K562 (cell line): ENCODE data around the gene KMT2A. TPM values are rescaled to one million over a fixed set of nuclear protein-coding genes. Genes with fewer than 3 reads are reported as not detected.

Experiments used
- BACH1 ChIP-seq: fragments of 200-800 bp; sonication (Bioruptor generic); IDR thresholded peaks from 2 replicates; pipeline ENCODE4 v1.6.1; 2016; ENCODE audit warnings: missing genetic modification characterization, missing compliant biosample characterization
- CTCFL ChIP-seq: IDR thresholded peaks from 2 replicates; pipeline ENCODE4 v1.6.1; 2011; ENCODE audit warnings: borderline replicate concordance, low read depth, mild to moderate bottlenecking, moderate library complexity, low read length; ENCODE audit not compliant: insufficient read depth, poor library complexity, severe bottlenecking
- DEAF1 ChIP-seq: fragments of 450-650 bp; formaldehyde crosslinking; IDR thresholded peaks from 2 replicates; pipeline ENCODE4 v1.4.0; 2020; ENCODE audit warnings: mild to moderate bottlenecking, moderate library complexity
- E2F5 ChIP-seq: sonication (generic); formaldehyde crosslinking; IDR thresholded peaks from 2 replicates; pipeline ENCODE4 v1.8.0; 2022; ENCODE audit warnings: mild to moderate bottlenecking, missing genetic modification reagents
- E2F6 ChIP-seq, 2 experiments: IDR thresholded peaks; 2 replicates each; pipeline ENCODE4 v1.6.1; 2011; ENCODE audit warnings: borderline replicate concordance in 1 of 2, control low read depth in 1 of 2, low read depth in 1 of 2, low read length in 1 of 2, mild to moderate bottlenecking in 1 of 2, mixed read lengths in 1 of 2, moderate library complexity in 1 of 2; ENCODE audit not compliant: insufficient read depth in 1 of 2, insufficient read length in 1 of 2, poor library complexity in 1 of 2, severe bottlenecking in 1 of 2; ENCODE audit errors: extremely low read depth in 1 of 2
- EP300 ChIP-seq: IDR thresholded peaks from 2 replicates; pipeline ENCODE4 v1.6.1; 2012; ENCODE audit warnings: low read length, improper control_type of control experiment
- KLF1 ChIP-seq: fragments of 450-650 bp; IDR thresholded peaks from 2 replicates; pipeline ENCODE4 v1.6.1; 2016; ENCODE audit warnings: missing genetic modification characterization, missing compliant biosample characterization
- MCM3 ChIP-seq: fragments of 450-650 bp; IDR thresholded peaks from 2 replicates; pipeline ENCODE4 v1.6.1; 2016
- MED1 ChIP-seq: sonication (generic); formaldehyde crosslinking; IDR thresholded peaks from 2 replicates; pipeline ENCODE4 v1.8.1; 2023; ENCODE audit warnings: missing genetic modification reagents, borderline replicate concordance
- POLR2H ChIP-seq: IDR thresholded peaks from 2 replicates; pipeline ENCODE4 v1.6.1; 2016; ENCODE audit warnings: missing genetic modification characterization, low read depth, mild to moderate bottlenecking, control low read depth, missing compliant biosample characterization, moderate library complexity
- RCOR1 ChIP-seq, 2 experiments: IDR thresholded peaks; 2 replicates each; pipeline ENCODE4 v1.6.1; 2012; ENCODE audit warnings: low read depth in 2 of 2, low read length in 2 of 2, borderline replicate concordance in 1 of 2, improper control_type of control experiment in 1 of 2
- SAFB ChIP-seq: fragments of 200-400 bp; formaldehyde crosslinking; IDR thresholded peaks from 2 replicates; pipeline ENCODE4 v1.6.1; 2017; ENCODE audit warnings: low read depth, low read length, borderline replicate concordance
- SMAD1 ChIP-seq: fragments of 150-350 bp; IDR thresholded peaks from 2 replicates; pipeline ENCODE4 v1.6.1; 2014; ENCODE audit warnings: low read length, low read depth; ENCODE audit not compliant: partially characterized antibody
- TOE1 ChIP-seq, 2 experiments: fragments of 450-650 bp in 1 of 2; sonication (generic) in 1 of 2; formaldehyde crosslinking in 1 of 2; IDR thresholded peaks; 2 replicates each; pipeline versions ENCODE4 v1.7.1 to v1.8.0; 2016 to 2022; ENCODE audit warnings: borderline replicate concordance in 2 of 2, mild to moderate bottlenecking in 2 of 2, antibody characterized with exemption in 1 of 2, inconsistent platforms in 1 of 2, low read depth in 1 of 2, missing genetic modification reagents in 1 of 2, moderate library complexity in 1 of 2
- ZNF280A ChIP-seq: fragments of 450-650 bp; IDR thresholded peaks from 2 replicates; pipeline ENCODE4 v1.6.1; 2018; ENCODE audit warnings: mild to moderate bottlenecking, low read depth; ENCODE audit not compliant: partially characterized antibody
- ZNF512 ChIP-seq: IDR thresholded peaks from 2 replicates; pipeline ENCODE4 v1.6.1; 2016; ENCODE audit warnings: missing genetic modification characterization, missing compliant biosample characterization
- polyA plus RNA-seq, 8 experiments: library from polyadenylated mRNA; depleted of rRNA in 4 of 8; stranded (reverse) in 5 of 8; unstranded in 3 of 8; fragments of >200 nt; fragmentation: Nextera tagmentation in 2 of 8; fragmentation: Illumina TruSeq in 1 of 8; extraction: Ambion mirVana in 2 of 8; extraction: Trizol in 1 of 8; gene quantifications; 2 replicates each; pipeline versions ENCODE4 v1.2.1 to v1.2.3, GENCODE V29; 2011 to 2014; ENCODE audit warnings: inconsistent platforms in 1 of 8, missing spikeins in 1 of 8
- total RNA-seq, 7 experiments: library from RNA; depleted of rRNA in 6 of 7; stranded (reverse); fragments of >200 nt in 6 of 7; fragmentation: Illumina TruSeq in 2 of 7; extraction: Trizol in 2 of 7; gene quantifications; 2 replicates each; pipeline versions ENCODE4 v1.2.1 to v1.2.3, GENCODE V29; 2011 to 2021; ENCODE audit warnings: low replicate concordance in 1 of 7

KMT2A gene
- total and polyA plus RNA-seq, 9 of the 15 experiments (the other 6 are each of a cell fraction or from before 2014, with no cell fraction given) = 9.6 to 59.9 (median 32.6) TPM

GRCh38 chr11:118438314-118438931 is 2.1 kb downstream of the KMT2A start (continued):
- TF ChIP-seq CTCFL (no peak), DEAF1 (CRISPR knock-in tag) (no peak), RCOR1 (IDR thresholded peaks at IDR 0.05; ENCODE audit: borderline replicate concordance in 1 of 2, low read depth in 2 of 2, low read length in 2 of 2) (0 out of 4 replicates have a peak, but pooled peaks of 1 of the 2 experiments have one; percentile 2), ZNF512 (no peak), ZNF280A (no peak), E2F5 (CRISPR knock-in tag) (no peak), KLF1 (no peak), BACH1 (tag) (no peak), TOE1 (IDR thresholded peaks at IDR 0.05; ENCODE audit: borderline replicate concordance) (no peak), TOE1 (CRISPR knock-in tag; IDR thresholded peaks at IDR 0.05; ENCODE audit: borderline replicate concordance, low read depth) (no peak), EP300 (no peak), SAFB (no peak), E2F6 (IDR thresholded peaks at IDR 0.05; ENCODE audit: borderline replicate concordance in 1 of 2, extremely low read depth in 1 of 2, insufficient read depth in 1 of 2, insufficient read length in 1 of 2, low read depth in 1 of 2, low read length in 1 of 2, poor library complexity in 1 of 2, severe bottlenecking in 1 of 2) (no peak), SMAD1 (no peak), POLR2H (tag) (no peak), MCM3 (no peak), MED1 (CRISPR knock-in tag) (no peak)
